Mesendoderm (in vitro differentiated cells): ENCODE data around the gene COPG1. TPM values are rescaled to one million over a fixed set of nuclear protein-coding genes. Genes with fewer than 3 reads are reported as not detected.

ENCODE experiments used
- DNase-seq: peaks from one replicate; pipeline ENCODE4 v3.0.0; 2013
- H2AK5ac ChIP-seq: 2 replicates; pipeline ENCODE4 v1.6.1; 2013; ENCODE audit warnings: low read length, inconsistent platforms
- H2BK120ac ChIP-seq: 2 replicates; pipeline ENCODE4 v1.6.1; 2013; ENCODE audit warnings: low read depth, mild to moderate bottlenecking, low read length, moderate library complexity, mixed read lengths
- H2BK15ac ChIP-seq: replicated peaks from 2 replicates; pipeline ENCODE4 v1.6.1; 2013; ENCODE audit warnings: low read depth, mild to moderate bottlenecking, moderate library complexity
- H2BK5ac ChIP-seq: 2 replicates; pipeline ENCODE4 v1.6.1; 2013; ENCODE audit warnings: low read length, inconsistent platforms
- H3K18ac ChIP-seq: 2 replicates; pipeline ENCODE4 v1.6.1; 2013; ENCODE audit warnings: mild to moderate bottlenecking, low read length, mixed read lengths
- H3K23ac ChIP-seq: one replicate; pipeline ENCODE4 v1.6.1; 2013; ENCODE audit warnings: low read length
- H3K27ac ChIP-seq: 2 replicates; pipeline ENCODE4 v1.5.1; 2013; ENCODE audit warnings: low read depth, mild to moderate bottlenecking, inconsistent platforms, low read length, moderate library complexity
- H3K27me3 ChIP-seq: 2 replicates; pipeline ENCODE4 v1.6.1; 2013; ENCODE audit warnings: low read length, control low read depth, mild to moderate bottlenecking, inconsistent platforms; ENCODE audit not compliant: insufficient read depth, poor library complexity
- H3K36me3 ChIP-seq: 2 replicates; pipeline ENCODE4 v1.6.1; 2013; ENCODE audit warnings: low read length, inconsistent platforms; ENCODE audit not compliant: control insufficient read depth, insufficient read depth
- H3K4ac ChIP-seq: one replicate; pipeline ENCODE4 v1.6.1; 2013; ENCODE audit warnings: low read depth, mild to moderate bottlenecking, low read length, moderate library complexity
- H3K4me1 ChIP-seq: 2 replicates; pipeline ENCODE4 v1.6.1; 2013; ENCODE audit warnings: low read depth, low read length, inconsistent platforms; ENCODE audit not compliant: control insufficient read depth
- H3K4me2 ChIP-seq: 2 replicates; pipeline ENCODE4 v1.6.1; 2013; ENCODE audit warnings: low read length
- H3K4me3 ChIP-seq: 2 replicates; pipeline ENCODE4 v1.5.1; 2013; ENCODE audit warnings: mild to moderate bottlenecking, low read length
- H3K56ac ChIP-seq: one replicate; pipeline ENCODE4 v1.6.1; 2013; ENCODE audit warnings: low read length
- H3K79me1 ChIP-seq: 2 replicates; pipeline ENCODE4 v1.6.1; 2013; ENCODE audit warnings: low read length, inconsistent platforms
- H3K79me2 ChIP-seq: 2 replicates; pipeline ENCODE4 v1.6.1; 2013; ENCODE audit warnings: mild to moderate bottlenecking, low read length; ENCODE audit not compliant: control insufficient read depth, insufficient read depth
- H3K9ac ChIP-seq: 2 replicates; pipeline ENCODE4 v1.6.1; 2013; ENCODE audit warnings: low read length, inconsistent platforms
- H4K5ac ChIP-seq: one replicate; pipeline ENCODE4 v1.6.1; 2013; ENCODE audit warnings: low read length
- H4K8ac ChIP-seq: one replicate; pipeline ENCODE4 v1.6.1; 2013; ENCODE audit warnings: low read depth, mild to moderate bottlenecking, control low read depth, low read length, moderate library complexity
- WGBS: extraction: QIAGEN DNeasy Blood & Tissue Kit; methylation state at CpG from one replicate; pipeline ENCODE4 v1.1.7; 2013; ENCODE audit warnings: low lambda C conversion rate, missing lambda C conversion rate; ENCODE audit not compliant: insufficient coverage; ENCODE audit errors: extremely low coverage; 5-methylcytosine and 5-hydroxymethylcytosine counted together
- polyA plus RNA-seq, 2 experiments: library from polyadenylated mRNA; stranded (reverse); fragments of 200-250 nt; gene quantifications; one replicate each; pipeline ENCODE4 v1.2.3, GENCODE V29; 2013

COPG1 gene
- 44.8 TPM for polyA plus RNA-seq (2013, experiment 1 of 2)
- polyA plus RNA-seq (2013, experiment 2 of 2) = 44.9 TPM

GRCh38 chr3:129249284-129250065, at the start of gene COPG1:
Gene COPG1, plus strand, starts transcription at chr3:129249606. Its CDS starts 104 bp downstream, at chr3:129249710.
- DNase-seq = peak; percentile 92
- Histone ChIP-seq H3K4ac (peak within 1 kb of the TSS; percentile 98), H2AK5ac (peak within 1 kb of the TSS; percentile 40), H3K4me2 (peak within 1 kb of the TSS; percentile 83), H3K27me3 (no peaks in the 10 kb centered on the region), H3K4me3 (peak within 1 kb of the TSS; percentile 95), H4K8ac (peak within 1 kb of the TSS; percentile 31), H3K79me2 (peaks cover 11% of the 10 kb centered on the region), H3K18ac (peak within 1 kb of the TSS; percentile 35), H3K9ac (peak within 1 kb of the TSS; percentile 97), H3K27ac (no peak within 1 kb of the TSS), H4K5ac (peak within 1 kb of the TSS; percentile 81), H2BK5ac (peak within 1 kb of the TSS; percentile 89), H3K79me1 (peaks cover 12% of the 10 kb centered on the region), H3K56ac (peak within 1 kb of the TSS; percentile 100), H2BK120ac (no peak within 1 kb of the TSS), H3K4me1 (peaks cover 5% of the 10 kb centered on the region), H2BK15ac (no peak within 1 kb of the TSS), H3K36me3 (peaks cover 15% of the 10 kb centered on the region), H3K23ac (peak within 1 kb of the TSS; percentile 59)
- no CpG with 5 or more reads among the region's 48 CpGs for WGBS

- no peak overlapping the region for H2BK5ac ChIP-seq
- no peak for DNase-seq
- H2BK15ac ChIP-seq = no peak overlapping the region
- H3K18ac ChIP-seq = no peak overlapping the region
- H3K36me3 ChIP-seq = no peaks in the 10 kb centered on the region
- no peak overlapping the region for H3K27ac ChIP-seq
- H3K79me1 ChIP-seq = no peaks in the 10 kb centered on the region
- no peaks in the 10 kb centered on the region for H3K27me3 ChIP-seq
- H3K56ac ChIP-seq = no peak overlapping the region
- no peak overlapping the region for H3K4me3 ChIP-seq
- H2BK120ac ChIP-seq = no peak overlapping the region
- H4K5ac ChIP-seq = no peak overlapping the region
- no peak overlapping the region for H3K4me2 ChIP-seq
- no peaks in the 10 kb centered on the region for H3K4me1 ChIP-seq
- H3K23ac ChIP-seq = no peak overlapping the region
- no peak overlapping the region for H3K9ac ChIP-seq
- no peak overlapping the region for H3K4ac ChIP-seq
- WGBS = no CpG with 5 or more reads among the region's 2 CpGs
- H4K8ac ChIP-seq = no peak overlapping the region
- no peak overlapping the region for H2AK5ac ChIP-seq
- no peaks in the 10 kb centered on the region for H3K79me2 ChIP-seq
Measured at GRCh38 chr3:129204473-129204872, 44.9 kb upstream of the COPG1 start.

- Histone ChIP-seq H3K9ac (no peak overlapping the region), H3K27me3 (no peaks in the 10 kb centered on the region), H3K79me1 (no peaks in the 10 kb centered on the region), H3K56ac (no peak overlapping the region), H2BK15ac (no peak overlapping the region), H3K4me1 (no peaks in the 10 kb centered on the region), H3K4ac (no peak overlapping the region), H3K18ac (no peak overlapping the region), H3K36me3 (no peaks in the 10 kb centered on the region), H2BK5ac (no peak overlapping the region), H3K4me2 (no peak overlapping the region), H3K4me3 (no peak overlapping the region), H4K5ac (no peak overlapping the region), H3K27ac (no peak overlapping the region), H4K8ac (no peak overlapping the region), H3K23ac (no peak overlapping the region), H3K79me2 (no peaks in the 10 kb centered on the region), H2BK120ac (no peak overlapping the region), H2AK5ac (no peak overlapping the region)
- DNase-seq = no peak
- no CpG with 5 or more reads among the region's 8 CpGs for WGBS
Measured at GRCh38 chr3:129205109-129205832, 44.1 kb upstream of the COPG1 start.

- Histone ChIP-seq H2AK5ac (no peak overlapping the region), H3K18ac (no peak overlapping the region), H3K79me2 (no peaks in the 10 kb centered on the region), H3K56ac (no peak overlapping the region), H2BK5ac (no peak overlapping the region), H3K27me3 (no peaks in the 10 kb centered on the region), H3K4me3 (no peak overlapping the region), H3K9ac (no peak overlapping the region), H2BK120ac (no peak overlapping the region), H2BK15ac (no peak overlapping the region), H3K36me3 (no peaks in the 10 kb centered on the region), H3K27ac (no peak overlapping the region), H3K4me1 (no peaks in the 10 kb centered on the region), H4K8ac (no peak overlapping the region), H4K5ac (no peak overlapping the region), H3K4ac (no peak overlapping the region), H3K23ac (no peak overlapping the region), H3K4me2 (no peak overlapping the region), H3K79me1 (no peaks in the 10 kb centered on the region)
- no CpG with 5 or more reads among the region's 4 CpGs for WGBS
- no peak for DNase-seq
Measured at GRCh38 chr3:129207479-129207878, 41.9 kb upstream of the COPG1 start.

- H3K4me3 ChIP-seq = no peak overlapping the region
- H2AK5ac ChIP-seq = no peak overlapping the region
- no peaks in the 10 kb centered on the region for H3K79me1 ChIP-seq
- no peak overlapping the region for H3K56ac ChIP-seq
- H4K5ac ChIP-seq = no peak overlapping the region
- no peaks in the 10 kb centered on the region for H3K4me1 ChIP-seq
- no peak overlapping the region for H3K9ac ChIP-seq
- H4K8ac ChIP-seq = no peak overlapping the region
- no peak overlapping the region for H2BK15ac ChIP-seq
- H3K4me2 ChIP-seq = no peak overlapping the region
- H3K79me2 ChIP-seq = no peaks in the 10 kb centered on the region
- H3K4ac ChIP-seq = no peak overlapping the region
- no peak overlapping the region for H3K18ac ChIP-seq
- no peaks in the 10 kb centered on the region for H3K27me3 ChIP-seq
- no CpG with 5 or more reads among the region's 1 CpG for WGBS
- no peaks in the 10 kb centered on the region for H3K36me3 ChIP-seq
- no peak overlapping the region for H3K27ac ChIP-seq
- H2BK120ac ChIP-seq = no peak overlapping the region
- no peak overlapping the region for H3K23ac ChIP-seq
- no peak for DNase-seq
- no peak overlapping the region for H2BK5ac ChIP-seq
Measured at GRCh38 chr3:129211345-129211744, 38.1 kb upstream of the COPG1 start.
